Neural cell (in vitro differentiated cells): ENCODE data around the gene SRCIN1.
"Not testable (repeated sequence)": the region's sequence is repeated elsewhere in the genome, so short reads cannot be mapped to it uniquely, and the experiment has no call there.

Experiments
- CTCF ChIP-seq: fragments of 450-650 bp; IDR thresholded peaks from 2 replicates; pipeline ENCODE4 v1.5.1; 2014; ENCODE audit warnings: antibody characterized with exemption, mild to moderate bottlenecking, moderate library complexity; ENCODE audit not compliant: poor library complexity, severe bottlenecking
- EP300 ChIP-seq: fragments of 450-650 bp; conservative IDR thresholded peaks from 2 replicates; pipeline ENCODE4 v1.6.1; 2014; ENCODE audit warnings: antibody characterized with exemption, mild to moderate bottlenecking, moderate library complexity; ENCODE audit not compliant: poor library complexity, severe bottlenecking
- EZH2 ChIP-seq: fragments of 200-600, 300-800 bp; shearing (Covaris generic), sonication (generic); IDR thresholded peaks from 2 replicates; pipeline ENCODE4 v1.6.1; 2014; ENCODE audit warnings: antibody characterized with exemption, low read length, borderline replicate concordance, mild to moderate bottlenecking; ENCODE audit not compliant: insufficient read depth, poor library complexity, severe bottlenecking
- MXI1 ChIP-seq: fragments of 450-650 bp; conservative IDR thresholded peaks from 2 replicates; pipeline ENCODE4 v1.6.1; 2014; ENCODE audit warnings: antibody characterized with exemption, mild to moderate bottlenecking; ENCODE audit not compliant: poor library complexity, severe bottlenecking
- POLR2AphosphoS5 ChIP-seq: IDR thresholded peaks from 2 replicates; pipeline ENCODE4 v1.6.1; 2012
- RAD21 ChIP-seq: fragments of 450-650 bp; conservative IDR thresholded peaks from 2 replicates; pipeline ENCODE4 v1.6.1; 2014; ENCODE audit warnings: antibody characterized with exemption, mild to moderate bottlenecking, moderate library complexity
- SMC3 ChIP-seq: fragments of 450-650 bp; conservative IDR thresholded peaks from 2 replicates; pipeline ENCODE4 v1.6.1; 2014; ENCODE audit warnings: antibody characterized with exemption, mild to moderate bottlenecking, moderate library complexity; ENCODE audit not compliant: poor library complexity
- TAF1 ChIP-seq: IDR thresholded peaks from 2 replicates; pipeline ENCODE4 v1.6.1; 2012; ENCODE audit warnings: low read depth
- TF ChIP-seq, protein P1 (sequence below): IDR thresholded peaks from 2 replicates; pipeline ENCODE4 v1.6.1; 2012; ENCODE audit warnings: borderline replicate concordance

- not testable (repeated sequence) for TF ChIP-seq CTCF, RAD21, POLR2AphosphoS5, EP300, TAF1, EZH2, SMC3, MXI1
- TF ChIP-seq, protein P1, sequence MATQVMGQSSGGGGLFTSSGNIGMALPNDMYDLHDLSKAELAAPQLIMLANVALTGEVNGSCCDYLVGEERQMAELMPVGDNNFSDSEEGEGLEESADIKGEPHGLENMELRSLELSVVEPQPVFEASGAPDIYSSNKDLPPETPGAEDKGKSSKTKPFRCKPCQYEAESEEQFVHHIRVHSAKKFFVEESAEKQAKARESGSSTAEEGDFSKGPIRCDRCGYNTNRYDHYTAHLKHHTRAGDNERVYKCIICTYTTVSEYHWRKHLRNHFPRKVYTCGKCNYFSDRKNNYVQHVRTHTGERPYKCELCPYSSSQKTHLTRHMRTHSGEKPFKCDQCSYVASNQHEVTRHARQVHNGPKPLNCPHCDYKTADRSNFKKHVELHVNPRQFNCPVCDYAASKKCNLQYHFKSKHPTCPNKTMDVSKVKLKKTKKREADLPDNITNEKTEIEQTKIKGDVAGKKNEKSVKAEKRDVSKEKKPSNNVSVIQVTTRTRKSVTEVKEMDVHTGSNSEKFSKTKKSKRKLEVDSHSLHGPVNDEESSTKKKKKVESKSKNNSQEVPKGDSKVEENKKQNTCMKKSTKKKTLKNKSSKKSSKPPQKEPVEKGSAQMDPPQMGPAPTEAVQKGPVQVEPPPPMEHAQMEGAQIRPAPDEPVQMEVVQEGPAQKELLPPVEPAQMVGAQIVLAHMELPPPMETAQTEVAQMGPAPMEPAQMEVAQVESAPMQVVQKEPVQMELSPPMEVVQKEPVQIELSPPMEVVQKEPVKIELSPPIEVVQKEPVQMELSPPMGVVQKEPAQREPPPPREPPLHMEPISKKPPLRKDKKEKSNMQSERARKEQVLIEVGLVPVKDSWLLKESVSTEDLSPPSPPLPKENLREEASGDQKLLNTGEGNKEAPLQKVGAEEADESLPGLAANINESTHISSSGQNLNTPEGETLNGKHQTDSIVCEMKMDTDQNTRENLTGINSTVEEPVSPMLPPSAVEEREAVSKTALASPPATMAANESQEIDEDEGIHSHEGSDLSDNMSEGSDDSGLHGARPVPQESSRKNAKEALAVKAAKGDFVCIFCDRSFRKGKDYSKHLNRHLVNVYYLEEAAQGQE: not testable (repeated sequence)
Observed at GRCh38 chr17:38503286-38503913, 102.4 kb downstream of the SRCIN1 start.
